ENCODE data around the gene CHCHD3. TPM values are rescaled to one million over a fixed set of nuclear protein-coding genes. Genes with fewer than 3 reads are reported as not detected.

CHCHD3 gene
- total and polyA plus RNA-seq, 9 of the 15 experiments (the other 6 are each of a cell fraction or from before 2014, with no cell fraction given), result 66.2 to 279 (median 204) TPM

- BruUV-seq (replicated peaks), result no TSS peak
- WGBS (ENCODE audit: insufficient coverage, low coverage, missing lambda C conversion rate), result 10% methylated on average over 4 of the region's 4 CpGs
- Histone ChIP-seq H3K79me2 (ENCODE audit: control insufficient read depth, insufficient read depth, low read length) (no peaks in the 10 kb centered on the region), H3K9me3 (replicated peaks; ENCODE audit: control insufficient read depth, insufficient read depth, low read depth, low read length) (no peaks in the 10 kb centered on the region), H3K9me1 (ENCODE audit: control insufficient read depth, insufficient read depth, low read length) (no peaks in the 10 kb centered on the region), H2AFZ (ENCODE audit: low read depth, low read length) (no peak overlapping the region), H4K20me1 (replicated peaks; ENCODE audit: control insufficient read depth, insufficient read depth, low read length) (no peaks in the 10 kb centered on the region), H3K27ac (ENCODE audit: extremely low read depth, low read depth, low read length) (no peak overlapping the region), H3K4me1 (replicated peaks in 1 of 2; ENCODE audit: control insufficient read depth in 2 of 2, insufficient read depth in 2 of 2, low read length in 2 of 2) (no peaks in the 10 kb centered on the region), H3K36me3 (ENCODE audit: control insufficient read depth, insufficient read depth, low read length) (peaks cover 3% of the 10 kb centered on the region; the same call in 1 of the 3 replicates), H3K4me3 (no peak overlapping the region), H3K27me3 (ENCODE audit: control insufficient read depth in 2 of 2, insufficient read depth in 2 of 2, low read length in 2 of 2) (peaks cover 13 to 15% of the 10 kb centered on the region in 2 experiments; a peak in 4 of 5 replicates), H3K4me2 (ENCODE audit: insufficient read depth, low read length) (no peak overlapping the region), H3K9ac (ENCODE audit: insufficient read depth in 1 of 2, low read depth in 2 of 2, low read length in 2 of 2) (no peak overlapping the region)
- in situ Hi-C loops (cut with MboI) (no loop called here), intact Hi-C loops (cut with micrococcal nuclease) (no loop called here)
- TF ChIP-seq FOXP1 (CRISPR knock-in tag; IDR thresholded peaks at IDR 0.05) (0 out of 2 replicates have a peak, but pooled peaks have one; percentile 17), TCF7L2 (IDR thresholded peaks at IDR 0.05; ENCODE audit: low read depth, low read length) (no peak)
- FAIRE-seq, result no peak
- ChIA-PET CTCF (ENCODE audit: low intra/inter-chr PET ratio) (no interaction called here), POLR2A (no interaction called here)
- DNase-seq (ENCODE audit: extremely low read depth in 1 of 4, low spot score in 3 of 4), result no peak
- ATAC-seq, result no peak
Measured at GRCh38 chr7:132778761-132779160, 303.1 kb downstream of the CHCHD3 start.

GRCh38 chr7:132777956-132778355 is 303.9 kb downstream of the CHCHD3 start:
- intact Hi-C loops (cut with micrococcal nuclease) (no loop called here), in situ Hi-C loops (cut with MboI) (no loop called here)
- Histone ChIP-seq H3K4me2 (ENCODE audit: insufficient read depth, low read length) (no peak overlapping the region), H3K9me1 (ENCODE audit: control insufficient read depth, insufficient read depth, low read length) (no peaks in the 10 kb centered on the region), H3K27ac (ENCODE audit: extremely low read depth, low read depth, low read length) (no peak overlapping the region), H4K20me1 (replicated peaks; ENCODE audit: control insufficient read depth, insufficient read depth, low read length) (no peaks in the 10 kb centered on the region), H3K4me1 (replicated peaks in 1 of 2; ENCODE audit: control insufficient read depth in 2 of 2, insufficient read depth in 2 of 2, low read length in 2 of 2) (no peaks in the 10 kb centered on the region), H3K9me3 (replicated peaks; ENCODE audit: control insufficient read depth, insufficient read depth, low read depth, low read length) (no peaks in the 10 kb centered on the region), H3K36me3 (ENCODE audit: control insufficient read depth, insufficient read depth, low read length) (no peaks in the 10 kb centered on the region), H3K27me3 (ENCODE audit: control insufficient read depth in 2 of 2, insufficient read depth in 2 of 2, low read length in 2 of 2) (peaks cover 13 to 15% of the 10 kb centered on the region in 2 experiments; a peak in 4 of 5 replicates), H2AFZ (ENCODE audit: low read depth, low read length) (no peak overlapping the region), H3K9ac (ENCODE audit: insufficient read depth in 1 of 2, low read depth in 2 of 2, low read length in 2 of 2) (no peak overlapping the region), H3K79me2 (ENCODE audit: control insufficient read depth, insufficient read depth, low read length) (no peaks in the 10 kb centered on the region), H3K4me3 (no peak overlapping the region)
- ATAC-seq, result no peak
- WGBS (ENCODE audit: insufficient coverage, low coverage, missing lambda C conversion rate), result 11% methylated on average over 4 of the region's 4 CpGs
- no peak for DNase-seq (ENCODE audit: extremely low read depth in 1 of 4, low spot score in 3 of 4)
- BruUV-seq (replicated peaks), result no TSS peak
- TF ChIP-seq ZNF121 (CRISPR knock-in tag; conservative IDR thresholded peaks at IDR 0.05), result peak; percentile 80; the same call in 1 of the 2 replicates
- TF ChIP-seq TCF3 (CRISPR knock-in tag; IDR thresholded peaks at IDR 0.05), result no peak
- no peak for FAIRE-seq
- ChIA-PET POLR2A (no interaction called here), CTCF (ENCODE audit: low intra/inter-chr PET ratio) (no interaction called here)

All from K562 (cell line).